Smooth muscle cell of the brain vasculature (primary cell): ENCODE measurements around the gene SP9.

Experiments used
- DNase-seq: peaks from one replicate; pipeline ENCODE4 v3.0.0-alpha.2; 2012; ENCODE audit warnings: low read depth, low spot score

The SP9 gene

GRCh38 chr2:174334781-174335251 lies at the start of gene SP9:
TSS of gene SP9 (plus strand) at chr2:174334954. CDS start at chr2:174335093, 139 bp downstream.
- DNase-seq, result no peak

DNA sequence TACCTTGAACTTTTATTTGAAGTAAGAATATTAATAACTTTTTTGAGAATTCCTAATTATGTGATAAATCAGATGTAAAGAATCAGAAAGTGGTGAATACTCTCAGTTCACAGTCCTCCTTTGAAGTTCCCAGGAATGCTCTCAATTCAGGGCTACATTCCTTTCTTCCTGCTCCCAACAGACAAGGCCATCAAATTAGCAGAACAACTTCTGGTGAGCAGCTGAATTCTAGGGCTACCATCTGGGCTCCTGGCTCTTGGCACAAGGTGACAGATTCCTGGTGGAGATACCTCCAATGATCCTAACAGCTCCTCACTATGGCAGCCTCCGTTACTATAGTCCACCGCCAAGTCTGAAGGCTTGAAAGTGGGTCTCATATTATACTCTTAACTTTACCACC lies 48.6 kb upstream of the SP9 start:
- no peak for DNase-seq

GRCh38 chr2:174292908-174293307 lies 41.8 kb upstream of the SP9 start:
- DNase-seq, result no peak

GRCh38 chr2:174300114-174300513 lies 34.6 kb upstream of the SP9 start:
- DNase-seq, result no peak

DNA sequence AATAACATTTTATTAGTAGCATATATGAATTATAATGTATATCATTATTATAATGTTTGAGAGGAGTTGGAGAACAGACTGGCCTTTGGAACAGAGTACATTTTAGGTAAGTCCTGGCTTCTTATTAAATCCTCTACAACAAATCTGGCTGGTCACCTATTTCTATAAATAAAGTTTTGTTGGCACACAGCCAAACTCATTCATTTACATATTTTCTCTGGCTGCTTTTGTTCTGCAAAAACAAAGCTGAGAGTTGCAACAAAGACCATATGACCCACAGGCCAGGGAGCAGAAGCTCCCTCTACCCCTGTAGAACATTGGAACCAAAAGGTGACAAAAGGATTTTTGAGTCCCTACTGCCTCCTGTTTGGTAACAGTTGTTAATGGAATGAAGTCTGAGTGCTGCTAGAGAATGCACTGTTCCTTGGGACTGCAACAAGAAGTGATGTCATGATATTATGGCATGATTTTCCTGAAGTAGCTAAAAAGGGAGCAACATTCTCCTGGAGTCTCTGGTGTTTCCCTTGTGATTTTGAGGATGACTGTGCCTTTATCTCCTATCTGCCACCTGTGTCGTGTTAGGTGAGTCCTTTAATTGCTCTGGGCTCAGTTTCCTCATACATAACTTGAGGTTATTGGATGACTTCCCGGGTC lies 22.0 kb upstream of the SP9 start:
- no peak for DNase-seq

DNA sequence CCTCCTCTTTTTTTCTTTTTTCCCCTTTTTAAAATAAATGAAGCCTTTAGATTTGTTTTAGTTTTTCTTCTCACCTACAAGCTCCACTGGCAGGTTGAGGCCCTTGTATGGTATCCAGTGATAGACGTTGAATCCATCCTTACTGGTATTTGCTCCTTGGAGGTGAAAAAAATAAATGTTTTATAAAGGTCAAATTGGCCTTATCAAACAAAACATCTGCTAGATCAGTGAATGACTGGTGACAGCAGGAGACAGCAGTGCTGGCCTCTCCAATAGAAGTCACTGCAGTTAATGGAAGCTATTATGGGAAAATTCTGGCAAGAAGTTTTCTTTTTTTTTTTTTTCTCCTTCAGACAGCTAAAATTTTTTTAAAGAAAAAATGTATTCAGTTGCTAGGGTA lies 12.6 kb upstream of the SP9 start:
- DNase-seq, result no peak

- no peak for DNase-seq
Measured at GRCh38 chr2:174322746-174323145, 12.0 kb upstream of the SP9 start.

GRCh38 chr2:174324530-174324929 lies 10.2 kb upstream of the SP9 start:
- no peak for DNase-seq

DNA sequence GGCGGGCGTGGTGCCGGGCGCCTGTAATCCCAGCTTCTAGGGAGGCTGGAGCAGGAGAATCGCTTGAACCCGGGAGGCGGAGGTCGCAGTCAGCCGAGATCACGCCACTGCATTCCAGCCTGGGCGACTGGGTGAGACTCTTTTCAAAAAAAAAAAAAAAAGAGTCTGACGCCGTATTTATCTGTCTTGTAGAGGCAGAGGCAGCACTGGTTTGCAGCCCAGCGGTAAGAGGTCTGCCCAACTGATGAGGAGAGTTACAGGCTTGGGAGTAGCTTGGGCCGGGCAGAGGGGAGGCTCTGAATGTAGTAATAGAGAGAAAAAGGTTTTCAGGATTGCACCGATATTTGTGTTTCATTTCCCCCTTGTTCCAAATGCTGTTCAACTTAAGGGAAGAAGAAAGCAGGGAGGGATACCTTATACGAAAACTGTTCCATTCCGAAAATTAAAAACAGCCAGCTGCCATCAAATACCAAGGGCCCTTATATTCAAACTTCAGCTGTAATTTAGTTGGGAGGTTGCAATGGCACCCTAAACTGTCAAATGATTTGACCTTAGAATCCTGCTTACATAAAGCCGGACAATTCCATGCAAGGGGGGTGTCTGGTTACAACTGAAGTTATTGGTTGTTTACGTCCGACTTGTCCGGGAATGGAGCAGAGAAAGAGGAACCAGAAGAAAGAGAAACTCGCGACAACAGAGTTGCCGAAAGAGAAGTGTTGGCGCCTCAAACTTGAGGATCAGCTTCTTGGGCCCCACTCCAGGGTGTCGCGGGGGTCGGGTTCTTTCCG lies 9.2 kb upstream of the SP9 start:
- DNase-seq, result no peak

- DNase-seq, result no peak
Measured at GRCh38 chr2:174326161-174327020, 8.4 kb upstream of the SP9 start.

DNA sequence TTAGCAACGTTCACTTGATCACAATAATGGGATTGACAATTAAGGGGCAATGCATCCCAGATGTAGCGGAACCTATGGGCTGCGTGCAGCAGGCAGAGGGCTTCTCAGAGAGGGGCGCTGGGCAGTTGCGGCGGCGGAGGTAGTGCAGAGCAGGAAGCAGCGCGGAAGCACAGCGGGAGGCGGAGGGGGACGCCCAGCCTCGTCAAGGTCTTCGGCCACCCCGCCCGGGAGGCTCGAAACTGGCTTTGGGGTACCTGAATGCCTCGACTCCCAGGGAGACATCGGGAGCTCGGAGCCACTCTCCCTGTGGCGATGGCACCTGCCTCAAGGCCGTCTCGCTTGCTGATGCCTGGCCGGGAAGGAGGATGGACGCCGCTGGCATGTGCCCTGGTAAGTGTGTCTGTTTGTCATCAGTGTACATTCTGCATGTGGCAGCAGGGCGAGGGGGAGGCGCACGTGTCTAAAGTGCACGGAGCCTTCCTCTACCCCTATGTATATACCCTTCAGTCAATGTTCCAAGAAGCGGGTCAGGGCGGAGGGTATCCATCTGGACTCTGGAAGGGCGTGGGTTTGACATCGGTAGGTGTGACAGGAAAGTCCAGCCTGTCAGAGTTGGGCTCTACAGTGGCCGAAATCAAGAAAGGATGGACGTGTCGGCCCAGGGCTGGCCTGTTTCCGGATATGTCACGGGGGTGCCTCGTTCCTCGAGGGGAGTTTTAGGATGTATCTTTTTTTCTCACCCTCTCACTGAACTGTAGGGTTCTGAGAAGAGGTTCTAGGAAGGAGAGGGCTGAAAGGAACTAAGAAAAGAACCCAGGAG lies 7.5 kb upstream of the SP9 start:
- DNase-seq, result no peak

- no peak for DNase-seq
Measured at GRCh38 chr2:174327841-174328113, 7.0 kb upstream of the SP9 start.

GRCh38 chr2:174328114-174328960 lies 6.4 kb upstream of the SP9 start:
- no peak for DNase-seq

DNA sequence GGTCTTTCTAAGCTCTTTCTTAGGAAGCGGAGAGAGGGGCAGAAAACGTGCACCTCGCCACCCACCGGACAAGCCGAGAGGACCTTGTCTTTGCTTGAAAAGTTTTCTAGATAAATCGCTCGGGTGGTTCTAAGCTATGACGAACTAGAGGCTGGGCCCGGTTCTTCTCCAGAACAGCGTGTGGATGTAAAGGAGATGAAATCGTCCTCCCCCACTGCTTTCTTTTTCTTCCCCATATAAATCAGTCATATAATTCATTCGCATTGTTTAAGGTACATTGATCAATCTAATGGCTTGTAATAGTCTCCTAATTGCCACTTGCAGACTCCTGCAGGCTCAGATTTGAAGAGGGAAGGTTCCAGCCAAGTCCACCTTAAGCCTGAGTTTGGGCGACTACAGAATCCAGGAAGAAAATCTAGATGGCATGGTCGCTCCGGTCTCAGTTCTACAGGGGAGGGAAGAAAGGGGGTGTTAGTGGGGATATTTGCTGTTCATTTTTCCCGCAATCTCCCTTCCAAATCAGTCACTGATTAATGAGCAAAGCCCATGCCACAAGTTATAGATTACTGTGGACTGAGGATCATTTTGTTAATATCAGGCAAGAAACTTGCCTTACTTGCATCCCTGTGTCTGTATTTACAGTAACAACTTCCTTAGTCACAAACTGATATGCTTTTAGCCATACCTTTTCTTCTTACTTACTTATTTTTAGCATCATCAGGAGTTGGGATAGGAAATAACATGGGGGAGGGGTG lies 5.6 kb upstream of the SP9 start:
- DNase-seq, result no peak

GRCh38 chr2:174330945-174331594 lies 3.7 kb upstream of the SP9 start:
- no peak for DNase-seq

GRCh38 chr2:174331595-174332216 lies 3.0 kb upstream of the SP9 start:
- no peak for DNase-seq

DNA sequence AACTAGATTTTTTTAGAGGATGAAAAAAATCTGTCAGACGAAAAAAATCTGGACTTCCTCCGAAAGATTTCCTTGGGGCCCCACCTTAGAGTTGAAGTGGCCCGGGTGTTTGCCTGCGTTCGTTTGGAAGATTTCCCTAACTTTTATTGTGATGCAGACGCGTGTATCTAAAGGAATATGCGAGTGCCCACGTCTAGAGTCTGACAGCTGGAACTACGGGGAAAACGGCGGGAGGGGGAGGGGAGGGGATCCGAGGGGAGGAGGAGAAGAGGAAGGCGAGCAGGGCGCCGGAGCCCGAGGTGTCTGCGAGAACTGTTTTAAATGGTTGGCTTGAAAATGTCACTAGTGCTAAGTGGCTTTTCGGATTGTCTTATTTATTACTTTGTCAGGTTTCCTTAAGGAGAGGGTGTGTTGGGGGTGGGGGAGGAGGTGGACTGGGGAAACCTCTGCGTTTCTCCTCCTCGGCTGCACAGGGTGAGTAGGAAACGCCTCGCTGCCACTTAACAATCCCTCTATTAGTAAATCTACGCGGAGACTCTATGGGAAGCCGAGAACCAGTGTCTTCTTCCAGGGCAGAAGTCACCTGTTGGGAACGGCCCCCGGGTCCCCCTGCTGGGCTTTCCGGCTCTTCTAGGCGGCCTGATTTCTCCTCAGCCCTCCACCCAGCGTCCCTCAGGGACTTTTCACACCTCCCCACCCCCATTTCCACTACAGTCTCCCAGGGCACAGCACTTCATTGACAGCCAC lies 2.4 kb upstream of the SP9 start:
- DNase-seq, result no peak

GRCh38 chr2:174333017-174333371 lies 1.8 kb upstream of the SP9 start:
- DNase-seq, result no peak
